ENCODE results near the gene CISH.

CISH gene

DNA sequence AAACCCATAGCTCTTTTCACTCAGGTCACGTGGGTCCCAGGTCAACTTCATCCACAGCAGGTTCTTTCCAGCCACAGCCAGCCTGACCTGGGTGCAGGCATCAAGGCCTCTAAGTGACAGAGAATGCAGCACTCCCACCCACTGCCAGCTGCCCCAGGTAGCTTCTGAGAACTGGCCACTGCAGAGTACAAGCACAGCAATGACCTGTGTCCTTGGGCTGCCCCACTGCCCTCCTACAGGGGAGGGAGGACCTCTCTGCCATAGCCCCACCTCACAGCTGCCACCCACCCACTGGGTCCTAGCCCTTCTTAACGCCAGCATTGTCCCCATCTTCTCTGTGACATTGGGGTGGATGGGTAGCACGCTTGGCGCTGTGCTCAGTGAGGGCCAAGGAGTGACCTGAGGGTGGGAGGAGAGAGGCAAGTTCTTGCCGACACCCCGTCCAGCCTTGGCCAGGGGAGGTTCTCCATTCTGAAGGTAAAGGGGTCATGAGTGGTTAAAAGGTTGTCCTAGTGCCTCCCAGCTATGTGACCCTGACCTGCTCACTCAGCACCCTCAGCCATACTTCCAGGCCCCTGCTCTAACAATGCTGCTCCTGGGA is 12.4 kb downstream of the CISH start:
- DNase-seq (ENCODE audit: low read depth): no peak

DNA sequence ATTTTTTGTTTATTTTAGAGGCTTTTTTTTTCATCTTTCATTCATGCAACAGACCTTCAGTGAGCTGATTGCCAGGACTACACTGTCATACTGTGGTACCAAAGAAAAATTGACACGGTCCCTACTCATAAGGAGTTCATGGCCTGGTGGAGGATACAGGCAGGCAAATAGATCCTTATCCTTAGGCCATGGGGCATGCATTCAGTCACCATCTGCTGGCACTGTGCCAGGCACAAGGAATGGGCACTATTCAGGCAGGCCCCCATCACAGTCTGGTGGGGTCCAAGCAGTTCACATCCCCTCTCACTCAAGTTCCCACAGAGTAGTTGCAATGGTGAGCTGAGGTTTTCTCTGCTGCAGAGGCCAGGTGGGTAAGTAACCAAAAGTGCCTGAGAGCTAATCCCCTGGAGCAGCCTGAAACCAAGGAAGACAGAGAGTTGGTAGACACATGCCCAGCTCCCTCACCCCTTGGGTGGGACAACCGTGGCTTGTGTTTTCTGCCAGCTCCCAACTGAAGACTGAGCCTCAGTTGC is 17.3 kb downstream of the CISH start:
- DNase-seq (ENCODE audit: low read depth): no peak

DNA sequence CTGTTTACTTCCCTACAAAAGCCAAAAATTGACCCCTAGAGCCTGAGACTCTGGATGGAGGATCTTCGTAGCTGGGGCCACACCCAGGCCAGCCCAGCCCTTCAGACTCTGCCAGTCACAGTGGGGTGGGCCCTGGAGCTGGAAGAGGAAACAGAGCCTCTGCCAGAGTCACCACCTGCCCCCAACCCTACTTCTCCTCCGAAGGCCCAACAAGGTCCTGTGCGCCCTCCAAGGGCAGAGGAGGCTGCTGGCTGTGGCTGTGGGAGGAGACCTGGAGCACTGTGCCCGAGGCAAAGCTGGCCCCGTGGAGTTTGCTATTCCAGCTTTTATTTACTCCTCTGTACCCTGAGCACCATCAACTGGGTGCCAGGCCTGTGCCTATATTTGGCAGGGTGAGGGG is 19.0 kb downstream of the CISH start:
- DNase-seq (ENCODE audit: low read depth): no peak

DNA sequence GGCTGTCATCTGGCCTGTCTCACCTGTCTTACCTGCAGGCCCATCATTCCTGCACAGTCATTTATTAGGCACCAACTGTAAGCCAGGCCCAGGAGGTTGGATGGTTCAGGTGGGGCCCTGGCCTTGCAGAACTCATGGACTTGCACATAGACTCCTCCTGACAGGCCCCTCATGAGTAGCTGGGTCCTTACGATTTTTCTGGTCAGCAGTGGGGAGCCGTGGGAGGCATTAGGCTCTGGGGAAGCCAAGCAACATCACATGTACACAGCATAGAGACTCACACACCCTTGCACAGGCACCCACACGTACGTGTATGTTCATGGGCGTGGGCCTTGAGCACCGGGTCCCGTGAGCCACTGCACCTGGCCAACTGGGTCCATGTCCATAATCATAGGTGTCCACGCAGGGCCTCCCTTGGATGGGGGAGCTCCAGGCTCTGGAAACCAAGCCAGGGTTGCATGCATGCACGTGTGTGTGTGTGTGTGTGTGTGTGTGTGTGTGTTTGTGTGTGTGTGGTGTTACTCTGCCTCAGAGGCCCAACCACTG is 20.3 kb downstream of the CISH start:
- DNase-seq (ENCODE audit: low read depth): no peak

DNA sequence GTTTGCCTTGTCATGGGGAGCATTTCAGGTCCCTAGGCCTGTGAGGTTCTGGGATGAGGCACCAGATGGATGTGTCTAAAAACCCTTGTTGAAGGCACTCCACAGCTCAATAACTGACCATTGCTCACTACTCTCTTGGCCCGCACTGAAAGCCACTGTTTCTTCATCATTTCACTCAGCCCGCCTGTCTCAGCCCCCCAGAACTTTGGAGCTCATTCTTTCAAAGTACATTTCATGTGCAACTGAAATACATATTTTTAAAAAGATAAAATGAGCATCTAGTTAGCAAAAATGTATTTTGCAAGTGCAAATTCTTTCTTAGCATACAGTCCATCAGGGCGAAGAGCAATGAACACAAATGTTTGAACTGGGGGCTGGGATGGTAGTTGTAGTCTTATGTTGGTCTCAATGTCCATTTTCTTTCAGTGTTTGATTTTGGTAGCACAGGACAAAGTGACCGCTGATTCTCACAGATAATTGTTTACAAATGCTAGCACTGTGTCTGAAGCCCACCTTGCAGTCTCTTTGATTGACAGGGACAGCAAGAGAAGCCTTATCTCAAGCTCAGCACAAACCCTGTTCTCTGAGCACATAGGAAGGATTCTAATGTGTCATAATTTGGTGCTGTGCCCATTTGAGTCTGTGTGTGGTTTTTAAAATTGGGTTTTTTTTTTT is 22.7 kb downstream of the CISH start:
- DNase-seq (ENCODE audit: low read depth): no peak

DNA sequence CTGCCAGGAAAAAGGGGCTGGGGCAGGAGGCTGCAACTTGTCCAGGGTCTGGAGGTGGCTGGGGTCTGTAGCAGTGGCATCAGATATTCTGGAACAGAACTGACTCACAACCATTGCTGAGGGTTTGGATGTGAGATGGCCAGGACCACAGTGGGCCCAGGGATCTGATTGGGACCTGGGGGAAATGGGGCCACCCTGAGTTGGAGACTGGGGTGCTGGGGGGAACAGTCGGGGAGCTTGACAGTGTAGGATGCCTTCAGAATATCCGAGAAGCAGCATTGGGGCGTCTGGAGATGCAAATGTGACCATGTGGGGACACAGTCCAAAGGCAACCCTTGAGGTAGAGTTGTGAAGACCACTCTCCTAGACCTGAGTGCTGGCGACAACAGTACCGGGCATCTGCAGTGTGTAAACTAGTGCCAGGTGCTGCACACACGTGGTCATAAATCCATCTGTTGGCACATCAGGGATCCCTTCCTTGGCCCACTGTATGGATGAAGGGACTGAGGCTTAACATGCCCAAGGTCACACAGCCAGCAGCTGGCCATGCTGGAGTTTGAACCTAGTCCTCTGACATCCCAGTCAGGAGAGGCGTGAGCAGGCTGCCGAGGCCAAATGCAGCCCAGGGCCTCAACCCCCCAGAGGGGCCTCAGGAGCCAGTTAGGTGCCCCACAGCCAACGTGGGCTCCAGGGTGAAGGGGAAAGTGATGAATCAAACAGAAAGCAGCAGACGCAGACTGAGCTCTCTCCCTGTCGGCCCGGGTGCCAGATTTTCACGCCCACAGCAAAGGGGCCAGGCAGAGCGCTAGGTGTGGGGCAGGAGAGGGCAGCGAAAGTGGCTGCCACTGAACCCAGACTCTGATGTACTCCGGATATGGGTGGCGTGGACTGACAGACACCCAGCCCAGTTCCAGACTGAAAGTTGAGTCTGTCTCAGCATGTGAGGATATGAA is 23.5 kb downstream of the CISH start:
- DNase-seq (ENCODE audit: low read depth): peak; percentile 84

DNA sequence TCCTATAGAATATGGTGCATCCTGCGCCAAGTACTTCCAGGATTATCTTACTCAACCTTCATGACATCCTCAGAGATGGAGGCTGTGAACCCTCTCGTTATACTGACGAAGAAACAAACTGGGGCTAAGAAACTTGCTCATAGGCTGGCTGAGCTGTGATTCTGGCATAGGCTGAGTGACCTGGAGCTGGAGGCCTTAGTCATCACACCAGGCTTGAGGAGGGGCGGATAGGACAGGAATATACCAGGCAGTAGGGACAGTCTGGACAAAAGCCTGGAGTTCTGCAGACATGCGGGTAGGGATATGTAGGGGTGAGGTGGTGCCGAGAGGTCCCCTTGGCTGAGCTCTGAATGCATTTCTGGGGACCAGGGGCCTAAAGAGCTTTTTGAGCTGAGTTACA is 24.2 kb downstream of the CISH start:
- no peak for DNase-seq (ENCODE audit: low read depth)

DNA sequence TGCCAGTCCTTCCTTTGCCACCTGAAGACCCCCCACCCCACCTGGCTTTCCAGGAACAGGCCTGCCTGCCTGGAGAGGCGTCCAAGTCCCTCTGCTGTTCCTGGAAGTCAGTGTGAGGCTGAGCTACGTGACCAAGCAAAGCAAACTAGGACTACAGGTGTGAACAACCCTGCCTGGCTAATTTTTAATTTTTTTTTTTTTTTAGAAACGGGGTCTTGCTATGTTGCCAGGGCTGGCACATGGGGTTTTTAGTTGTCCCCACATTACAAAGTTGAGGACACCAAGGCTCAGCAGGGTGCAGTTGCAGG is 24.9 kb downstream of the CISH start:
- DNase-seq (ENCODE audit: low read depth): no peak

DNA sequence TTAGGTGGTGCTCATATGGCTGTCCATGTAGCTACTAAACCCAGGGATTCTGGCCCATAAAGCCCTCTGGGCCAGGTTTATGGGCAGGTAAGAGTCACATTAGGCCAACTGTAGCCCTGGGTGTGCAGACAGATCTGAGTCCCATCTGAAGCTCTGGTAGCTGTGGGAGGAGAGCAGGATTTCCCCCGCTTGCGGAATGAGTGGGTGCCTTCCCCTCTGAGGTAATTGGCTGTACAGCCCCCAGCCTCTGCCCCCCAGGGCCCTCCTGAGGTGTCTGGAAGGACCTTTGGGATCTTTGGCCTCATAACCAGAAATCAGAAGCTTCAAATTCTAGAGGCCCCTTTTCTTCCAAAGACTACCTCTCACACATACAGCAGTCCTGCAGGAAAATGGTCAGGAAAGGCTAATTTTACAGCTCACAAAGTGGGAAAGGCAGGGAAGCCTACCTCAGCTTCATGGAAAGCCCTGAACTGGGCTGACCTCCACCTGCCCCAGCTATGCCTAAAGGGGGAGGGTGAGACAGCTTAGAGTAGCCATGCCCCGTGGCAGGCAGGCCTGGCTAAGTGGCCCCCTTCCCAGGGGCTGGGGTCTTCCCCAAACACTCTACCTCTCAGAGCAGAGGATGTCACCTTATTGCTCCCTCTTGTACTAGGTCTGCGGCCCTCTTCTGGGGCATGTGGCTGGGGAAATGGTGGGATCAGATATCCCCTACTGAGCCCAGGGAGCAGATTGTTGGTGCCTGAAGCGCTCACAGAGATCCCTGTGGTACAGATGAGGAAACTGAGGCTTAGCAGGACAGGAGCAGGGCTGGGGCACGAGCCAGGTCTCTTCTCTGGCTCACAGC is 25.4 kb downstream of the CISH start:
- no peak for DNase-seq (ENCODE audit: low read depth)

DNA sequence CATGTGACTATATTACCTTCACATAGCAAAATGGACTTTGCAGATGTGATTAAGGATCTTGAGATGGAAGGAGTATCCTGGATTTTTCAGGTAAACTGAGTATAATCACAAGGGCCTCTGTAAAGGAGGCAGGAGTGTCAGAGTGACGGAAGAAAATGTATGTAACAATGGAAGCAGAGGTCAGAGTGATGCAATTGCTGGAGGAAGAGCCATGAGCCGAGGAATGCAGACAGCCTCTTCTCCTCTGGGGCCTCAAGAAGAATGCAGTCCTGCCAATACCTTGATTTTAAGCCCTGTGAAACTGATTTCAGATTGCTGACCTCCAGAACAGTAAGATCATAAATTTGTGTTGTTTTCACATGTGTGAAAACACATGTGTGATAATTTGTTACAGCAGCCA is 27.2 kb downstream of the CISH start:
- no peak for DNase-seq (ENCODE audit: low read depth)

DNA sequence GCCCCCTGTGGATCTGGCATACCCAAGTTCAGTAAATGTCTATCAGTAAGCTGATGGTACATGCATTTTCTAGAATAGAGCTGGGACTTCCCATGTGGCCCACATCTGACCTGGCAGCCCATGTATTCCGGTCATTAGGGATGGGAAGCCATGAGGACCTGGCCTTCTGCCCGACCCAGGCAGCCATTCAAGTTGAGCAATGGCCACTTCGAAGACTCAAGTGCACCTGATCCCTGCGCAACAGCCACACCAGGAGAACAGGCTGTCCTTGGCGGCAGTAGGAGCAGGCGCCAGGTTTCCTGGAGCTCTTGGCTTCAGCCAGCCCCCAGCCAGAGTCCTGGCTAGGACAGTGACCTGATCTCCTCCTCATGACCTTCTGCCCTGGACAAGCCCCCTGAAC is 27.7 kb downstream of the CISH start:
- no peak for DNase-seq (ENCODE audit: low read depth)

DNA sequence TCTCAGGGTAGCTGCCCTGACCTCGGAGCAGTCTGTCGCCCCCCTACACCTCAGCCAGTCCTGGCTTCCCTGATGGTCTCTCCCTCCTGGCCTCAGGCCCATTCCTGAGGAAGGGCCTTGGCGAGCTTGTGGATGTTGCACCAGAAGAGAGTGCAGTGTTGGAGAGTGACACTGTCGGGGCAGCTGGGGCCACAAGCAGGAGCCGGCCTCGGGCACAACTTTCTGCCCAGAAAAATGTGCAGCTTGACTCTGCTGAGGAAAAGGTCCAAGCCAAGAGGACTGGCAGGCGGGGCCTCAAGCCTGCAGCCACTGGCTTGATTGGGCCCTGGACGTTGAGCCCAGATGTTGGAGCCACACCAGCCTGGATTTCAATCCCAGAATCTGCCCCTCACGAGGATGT is 29.5 kb downstream of the CISH start:
- DNase-seq (ENCODE audit: low read depth): no peak

DNA sequence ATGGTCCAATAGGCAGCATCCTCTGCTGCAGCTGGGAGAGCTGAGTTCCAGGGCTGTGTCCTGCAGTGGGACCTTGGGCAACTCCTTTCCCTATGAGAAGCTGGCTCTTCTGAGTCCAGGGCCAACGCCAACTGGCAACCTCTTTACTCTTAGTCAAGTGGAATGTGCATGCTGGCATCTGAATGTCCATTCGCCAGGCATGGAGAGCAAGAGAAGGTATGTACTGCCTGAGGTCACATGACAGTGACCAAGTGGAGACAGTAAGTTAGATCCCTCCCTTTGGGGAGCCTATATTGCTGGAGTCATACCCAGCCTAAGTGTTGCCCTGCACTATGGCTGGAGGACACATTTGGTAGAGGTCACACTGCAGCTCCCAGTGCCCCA is 30.1 kb downstream of the CISH start:
- no peak for DNase-seq (ENCODE audit: low read depth)

DNA sequence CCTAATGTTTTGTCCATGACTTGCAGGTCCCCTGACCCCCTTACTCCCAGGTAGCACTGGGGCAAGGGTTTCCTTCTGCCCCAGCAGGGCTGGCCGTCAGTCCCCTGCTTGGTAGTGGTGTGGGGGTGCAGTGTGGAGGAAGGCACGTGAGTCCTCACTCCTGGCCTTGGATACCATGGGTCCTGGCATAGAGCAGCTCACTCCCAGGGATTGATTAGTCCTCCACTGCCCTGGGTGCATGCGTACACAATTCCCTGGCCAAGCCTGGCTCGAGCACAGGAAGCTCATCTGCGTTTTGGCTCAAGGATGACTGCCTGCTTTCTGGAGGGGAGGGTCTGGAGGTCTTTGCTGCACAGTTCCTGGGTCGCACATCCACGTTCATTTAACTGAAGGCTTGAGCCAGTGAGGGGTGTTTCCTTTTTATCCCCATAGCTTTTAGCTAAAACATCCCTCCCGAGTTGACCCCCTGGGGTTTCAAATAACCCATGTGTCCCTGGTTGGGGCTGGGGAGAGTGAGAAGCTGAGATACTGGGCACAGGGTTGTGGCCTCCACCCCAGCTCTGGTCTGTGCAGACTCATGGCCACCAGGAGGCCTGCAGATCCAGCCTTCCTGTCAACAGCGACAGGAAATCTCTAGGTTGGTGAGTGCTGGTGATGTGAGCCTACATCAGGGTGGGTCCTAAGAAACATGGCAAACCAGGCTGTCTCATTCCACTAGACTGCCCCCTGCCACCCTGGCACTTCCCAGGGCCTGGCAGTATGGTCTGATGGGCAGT is 30.7 kb downstream of the CISH start:
- DNase-seq (ENCODE audit: low read depth): no peak

DNA sequence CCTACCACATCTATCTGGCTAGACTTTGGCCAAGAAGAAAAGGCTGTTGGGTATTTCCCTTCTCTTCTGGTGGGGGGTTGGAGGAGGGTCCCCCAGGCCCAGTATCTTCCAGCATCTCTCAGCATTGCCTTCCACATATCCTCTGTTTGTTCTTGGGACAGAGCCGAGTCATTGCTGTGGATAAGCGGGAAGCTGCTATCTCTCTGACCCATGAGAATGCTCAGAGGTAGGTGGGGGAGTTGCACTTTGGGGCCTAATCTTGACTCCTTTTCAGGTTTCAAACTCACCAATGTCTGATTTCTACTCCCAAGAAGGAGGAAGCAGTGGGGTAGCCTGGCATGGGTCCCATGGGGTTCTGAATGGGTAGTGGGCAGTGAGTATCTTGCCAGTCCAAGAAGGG is 34.2 kb downstream of the CISH start:
- no peak for DNase-seq (ENCODE audit: low read depth)

DNA sequence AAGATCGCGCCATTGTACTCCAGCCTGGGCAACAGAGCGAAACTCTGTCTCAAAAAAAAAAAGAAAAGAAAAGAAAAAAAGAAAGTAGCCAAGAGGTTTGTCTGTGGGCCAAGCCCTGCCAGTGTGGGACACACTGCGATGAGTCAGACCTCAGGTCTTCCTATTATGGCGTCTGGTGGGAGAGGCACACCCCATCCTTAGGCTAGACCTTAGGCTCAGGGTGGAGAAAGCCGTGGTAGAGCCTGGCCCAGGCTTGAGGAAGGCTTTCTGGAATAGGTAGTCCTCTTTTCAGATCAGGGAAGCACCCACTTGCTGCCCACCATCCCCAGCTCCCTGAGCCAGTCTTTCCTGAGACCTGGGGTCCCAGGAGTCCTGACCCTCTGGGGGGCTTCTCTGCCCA is 36.2 kb downstream of the CISH start:
- DNase-seq (ENCODE audit: low read depth): no peak

DNA sequence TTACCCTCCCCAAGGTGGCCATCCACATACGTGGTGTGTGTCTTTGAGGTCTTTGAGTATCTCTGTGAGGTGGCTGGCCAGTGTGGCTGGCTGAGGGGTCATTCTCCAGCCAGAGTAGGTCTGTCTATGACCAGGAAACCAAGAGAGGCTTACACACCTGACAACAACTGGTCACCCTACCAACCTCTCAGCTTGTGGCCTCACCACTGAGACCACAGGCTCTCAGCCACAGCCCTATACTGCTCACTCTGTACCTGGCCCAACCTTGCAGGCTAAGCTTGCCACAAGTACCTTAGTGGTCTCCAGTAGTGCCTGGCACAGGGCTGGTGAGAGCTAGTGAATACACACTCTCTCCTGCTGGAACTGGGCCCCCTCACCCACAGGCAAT is 37.1 kb downstream of the CISH start:
- no peak for DNase-seq (ENCODE audit: low read depth)

DNA sequence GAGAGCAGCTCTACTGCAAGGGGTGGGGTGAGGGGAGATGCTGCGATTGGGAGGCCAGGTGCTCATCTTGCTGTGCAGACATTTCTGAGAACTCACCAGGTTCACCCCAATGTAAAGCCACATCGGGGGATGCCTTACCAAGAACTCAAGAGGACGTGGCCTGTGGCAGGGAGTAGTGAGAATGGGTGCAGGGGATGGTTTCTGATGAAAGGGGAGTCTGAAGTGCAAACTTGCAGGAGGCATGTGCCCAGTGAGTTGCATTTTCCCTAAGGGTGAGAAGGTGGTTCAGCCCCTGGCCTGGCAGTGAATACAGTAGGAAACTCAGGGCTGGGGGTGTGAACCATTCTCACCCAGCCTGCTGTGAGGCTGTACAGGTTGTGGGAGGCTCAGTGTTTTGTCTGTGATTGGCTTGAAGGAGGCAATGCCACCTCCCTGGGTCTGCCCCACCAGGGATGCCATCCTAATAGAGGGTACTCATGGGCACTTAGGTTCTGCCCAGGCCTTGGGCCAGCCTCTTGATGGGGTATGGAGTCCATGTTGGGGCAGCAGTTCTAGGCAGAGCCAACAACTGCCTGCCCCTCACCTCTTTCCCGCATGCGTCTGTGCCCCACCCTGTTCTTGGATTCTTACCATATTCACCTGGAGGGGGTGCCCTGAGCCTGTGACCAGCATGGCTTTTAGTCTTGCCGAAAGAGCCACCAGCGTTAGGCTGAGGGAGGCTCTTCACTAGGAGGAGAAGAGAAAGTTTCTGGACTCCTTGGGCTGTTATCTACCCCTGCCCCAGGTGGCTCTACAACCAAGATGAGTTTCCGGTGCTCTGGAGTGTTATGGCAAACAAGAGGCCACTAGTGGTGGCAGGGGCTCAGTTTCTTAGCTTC is 37.8 kb downstream of the CISH start:
- peak; percentile 66 for DNase-seq (ENCODE audit: low read depth)

DNA sequence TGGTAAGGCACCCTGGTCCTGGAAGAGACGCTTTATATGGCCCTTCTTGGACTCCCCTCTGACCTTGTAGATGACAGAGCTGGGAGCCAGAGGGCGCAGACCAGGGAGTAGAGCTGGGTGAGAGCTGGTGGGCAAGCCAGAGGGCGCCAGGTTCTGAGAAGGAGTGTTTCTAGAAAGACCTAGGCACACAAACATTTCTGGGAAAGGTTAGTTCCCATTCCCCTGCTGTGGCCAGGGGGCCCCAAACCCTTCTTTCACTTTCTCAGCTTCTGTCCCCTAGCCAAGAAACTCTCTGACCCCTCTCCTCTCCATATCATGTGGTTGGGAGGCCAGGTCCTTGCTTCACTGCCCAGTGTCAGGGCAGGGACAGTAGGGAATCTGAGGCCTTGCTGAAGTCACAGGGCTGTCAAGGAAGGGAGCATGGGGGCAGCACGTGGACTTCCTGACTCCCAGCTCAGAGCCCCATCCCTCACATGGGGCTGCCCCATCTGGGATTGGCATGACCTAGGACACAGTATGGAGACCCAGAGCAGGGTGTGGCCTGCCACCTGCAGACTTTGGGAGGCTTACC is 38.7 kb downstream of the CISH start:
- DNase-seq (ENCODE audit: low read depth): peak; percentile 36

DNA sequence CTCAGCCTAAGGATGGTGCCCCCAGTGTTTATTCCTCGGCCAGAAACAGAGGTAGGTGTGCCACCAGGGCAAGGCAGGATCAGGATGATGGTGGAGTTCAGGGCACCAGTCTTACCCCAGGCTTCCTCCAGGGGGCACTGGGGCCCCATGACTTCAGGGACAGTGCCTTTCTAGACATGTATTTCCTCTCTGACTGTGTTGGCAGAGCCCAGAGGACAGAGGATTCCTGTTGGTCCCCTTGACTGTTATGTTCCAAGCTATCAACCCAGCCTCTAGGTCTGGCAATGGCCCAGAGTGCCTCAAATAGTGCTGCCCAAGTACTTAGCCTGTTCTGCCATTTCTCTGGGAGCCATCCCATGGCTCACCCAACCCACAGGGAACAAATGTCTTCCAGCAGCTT is 39.4 kb downstream of the CISH start:
- DNase-seq (ENCODE audit: low read depth): peak; percentile 78

Measured in activated T-cell treated with anti-CD3 and anti-CD28 coated beads for 24 hours (primary cell).